Activated T-cell treated with anti-CD3 and anti-CD28 coated beads for 1 hour (primary cell): ENCODE measurements around the gene CFI.

Source experiments
- DNase-seq: peaks from one replicate; pipeline ENCODE4 v3.0.0-alpha.2; 2020; ENCODE audit warnings: low read depth

The CFI gene

DNA sequence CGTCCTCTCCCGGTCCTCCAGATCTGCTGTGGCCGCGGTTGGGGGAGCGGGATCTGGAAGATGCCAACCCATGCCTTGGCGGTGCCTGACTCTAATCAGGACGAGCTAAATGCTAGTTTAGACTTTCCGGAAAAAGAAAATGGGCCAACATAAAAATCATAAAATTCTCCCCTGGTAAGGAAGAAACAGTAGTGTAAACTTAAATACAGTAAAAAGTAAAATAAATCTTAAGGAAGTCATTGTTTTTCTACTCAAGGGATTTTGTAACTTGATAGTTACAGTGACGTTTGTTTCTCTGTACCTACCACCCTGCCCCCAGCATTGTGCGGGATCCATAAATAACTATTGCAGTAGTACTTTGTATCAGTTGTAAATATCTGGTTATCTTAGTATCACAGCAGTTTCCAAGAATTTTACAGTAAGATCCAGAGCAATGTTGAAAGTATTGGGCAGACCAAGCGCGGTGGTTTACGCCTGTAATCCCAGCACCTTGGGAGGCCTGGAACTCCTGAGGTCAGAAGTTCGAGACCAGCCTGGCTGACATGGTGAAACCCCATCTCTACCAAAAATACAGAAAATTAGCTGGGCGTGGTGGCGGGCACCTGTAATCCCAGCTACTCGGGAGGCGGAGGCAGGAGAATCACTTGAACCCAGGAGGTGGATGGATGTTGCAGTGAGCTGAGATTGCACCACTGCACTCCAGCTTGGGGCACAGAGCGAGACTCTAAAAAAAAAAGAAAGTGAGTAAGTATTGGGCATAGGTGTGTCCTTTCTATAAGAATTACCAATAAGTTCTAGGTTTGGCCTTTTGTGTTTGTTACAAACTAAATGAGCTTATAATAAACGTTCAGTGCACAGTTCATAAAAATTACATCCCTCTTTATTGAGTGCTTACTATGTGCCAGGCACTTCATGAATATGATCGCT is 70.9 kb downstream of the CFI start:
- DNase-seq: no peak

DNA sequence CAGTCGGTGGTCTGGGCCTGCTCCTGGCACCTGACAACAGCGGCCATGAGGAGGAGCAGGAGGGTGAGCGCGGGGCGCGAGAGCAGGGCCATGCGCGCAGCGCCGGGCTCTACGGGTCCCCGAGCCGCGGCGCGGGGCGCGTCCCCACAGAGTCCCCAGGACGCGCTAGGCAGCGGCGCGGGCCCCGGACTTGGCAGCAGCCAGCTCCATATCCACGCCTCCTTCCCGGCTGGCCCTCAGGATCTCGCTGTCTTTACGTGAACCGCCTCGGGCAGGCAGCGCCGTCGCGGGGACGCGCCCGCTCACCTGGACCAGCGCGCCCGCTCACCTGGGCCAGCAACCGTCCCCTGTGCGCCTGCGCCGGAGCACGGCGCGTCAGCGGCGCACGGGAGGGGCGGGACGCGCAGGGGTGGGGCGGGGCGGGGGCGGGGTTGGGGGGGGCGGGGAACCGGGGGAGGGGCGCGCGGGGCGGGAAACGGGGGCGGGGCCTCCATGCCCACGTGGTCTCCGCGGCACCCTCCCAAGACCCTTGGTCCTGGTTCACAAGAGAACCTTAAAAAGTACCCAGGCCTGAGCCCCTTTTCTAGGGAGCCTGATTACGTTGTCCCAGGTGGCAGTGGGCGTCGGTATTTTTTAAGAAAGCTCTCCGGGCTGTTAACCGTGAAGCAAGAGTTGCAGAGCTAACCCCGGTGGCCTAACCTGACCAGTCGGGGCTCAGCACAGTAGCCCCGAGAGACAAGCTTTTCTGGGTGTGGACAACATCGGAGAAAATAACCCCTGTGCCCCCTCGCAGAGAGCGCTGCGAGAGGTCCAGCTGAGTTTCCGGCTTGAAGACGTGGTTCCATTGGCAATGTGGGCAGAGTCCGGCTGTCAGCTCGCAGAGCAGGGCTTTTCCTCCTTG is 71.8 kb downstream of the CFI start, which contains the start of gene PLA2G12A:
Gene PLA2G12A (minus strand): TSS at position 353 of the 901 bp plus-strand sequence. CDS start 261 bp downstream, at position 92.
- peak; percentile 69 for DNase-seq

- no peak for DNase-seq
Observed at GRCh38 chr4:109729117-109729717, 72.6 kb downstream of the CFI start.

DNA sequence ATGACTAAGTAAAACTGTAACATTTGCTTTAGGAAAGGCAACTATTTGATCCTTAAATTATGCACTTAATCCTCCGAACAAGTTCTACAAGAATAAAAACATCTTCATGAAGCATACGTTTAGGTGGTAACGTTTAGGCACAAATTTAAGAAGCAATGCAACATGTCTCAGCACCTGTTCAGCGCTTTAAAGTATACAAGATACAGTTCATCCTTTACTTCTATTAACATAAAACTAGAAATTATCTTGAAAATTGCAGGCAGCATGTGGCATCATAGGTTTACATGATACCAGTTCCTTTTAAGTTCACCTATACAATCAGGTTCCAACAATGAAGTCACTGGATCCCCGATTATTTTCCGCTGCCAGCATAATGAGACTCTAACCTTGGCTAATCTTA is 73.4 kb downstream of the CFI start:
- no peak for DNase-seq

- no peak for DNase-seq
Observed at GRCh38 chr4:109723110-109723509, 78.7 kb downstream of the CFI start.

- DNase-seq: no peak
Observed at GRCh38 chr4:109722357-109722756, 79.4 kb downstream of the CFI start.

DNA sequence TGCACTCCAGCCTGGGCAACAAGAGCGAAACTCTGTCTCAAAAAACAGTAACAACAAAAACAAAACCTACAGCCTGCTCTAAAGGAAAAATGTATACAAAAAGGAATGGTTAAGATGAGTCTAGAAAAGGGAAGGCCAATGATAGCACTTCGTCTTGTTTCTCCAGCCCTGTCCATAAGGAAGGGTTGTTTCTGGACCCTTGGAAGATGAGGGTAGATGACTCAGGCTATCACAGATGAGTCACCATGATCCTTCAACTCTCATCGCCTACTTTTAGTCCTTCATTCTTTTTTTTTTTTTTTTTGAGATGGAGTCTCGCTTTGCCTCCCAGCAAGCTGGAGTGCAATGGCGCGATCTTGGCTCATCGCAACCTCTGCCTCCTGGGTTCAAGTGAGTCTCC is 80.8 kb downstream of the CFI start:
- no peak for DNase-seq

DNA sequence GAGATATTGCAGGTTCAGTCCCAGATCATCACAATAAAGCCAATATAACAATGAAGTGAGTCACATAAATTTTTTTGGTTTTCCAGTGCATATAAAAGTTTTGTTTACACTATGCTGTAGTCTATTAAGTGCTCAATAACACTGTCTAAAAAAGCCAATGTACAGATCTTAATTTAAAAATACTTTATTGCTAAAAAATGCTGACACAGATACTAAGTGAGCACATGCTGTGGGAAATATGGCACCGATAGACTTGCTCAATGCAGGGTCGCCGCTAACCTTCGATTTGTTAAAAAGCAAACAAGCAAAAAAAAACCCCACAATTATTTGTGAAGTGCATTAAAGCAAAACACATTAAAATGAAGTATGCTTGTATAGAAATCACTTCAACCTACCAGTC is 82.2 kb downstream of the CFI start:
- no peak for DNase-seq

DNA sequence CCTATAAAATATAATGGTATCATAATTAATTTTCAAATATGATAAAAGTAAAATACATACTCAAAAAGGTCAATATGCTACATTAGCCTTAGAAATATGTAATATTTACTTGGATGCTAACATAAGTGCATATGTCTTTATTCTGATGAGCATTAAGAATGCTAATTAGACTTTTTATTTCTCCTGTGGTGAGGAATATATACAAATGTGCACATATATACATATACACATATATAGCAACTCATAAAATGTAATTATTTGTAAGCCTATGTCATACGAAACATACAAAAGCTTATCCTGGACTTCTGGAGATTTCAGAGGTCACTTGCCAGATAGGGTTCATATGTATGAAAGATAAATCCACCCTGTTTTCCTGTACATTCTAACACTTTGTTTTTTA is 83.0 kb downstream of the CFI start:
- no peak for DNase-seq

GRCh38 chr4:109713500-109713899 is 88.3 kb downstream of the CFI start:
- DNase-seq: no peak

GRCh38 chr4:109708990-109709389 is 92.8 kb downstream of the CFI start:
- DNase-seq: no peak

DNA sequence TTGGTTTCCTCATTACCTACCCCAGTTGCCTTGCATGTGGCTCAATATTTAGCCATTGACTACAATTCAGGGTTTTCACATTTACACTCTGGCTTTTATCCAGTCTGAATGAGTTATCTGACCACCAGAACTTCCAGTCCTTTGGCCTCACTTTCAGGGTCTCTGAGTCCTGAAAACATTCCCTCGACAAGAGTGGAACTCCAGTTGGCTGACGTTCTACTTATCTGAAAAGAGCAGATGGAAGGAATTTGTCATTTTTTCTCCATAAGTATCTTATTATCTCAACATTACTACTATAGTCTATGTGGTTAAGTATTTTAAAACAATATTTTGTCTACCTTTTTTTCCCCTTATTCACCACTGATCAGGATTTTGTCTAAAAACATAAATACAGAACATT is 93.4 kb downstream of the CFI start:
- no peak for DNase-seq

DNA sequence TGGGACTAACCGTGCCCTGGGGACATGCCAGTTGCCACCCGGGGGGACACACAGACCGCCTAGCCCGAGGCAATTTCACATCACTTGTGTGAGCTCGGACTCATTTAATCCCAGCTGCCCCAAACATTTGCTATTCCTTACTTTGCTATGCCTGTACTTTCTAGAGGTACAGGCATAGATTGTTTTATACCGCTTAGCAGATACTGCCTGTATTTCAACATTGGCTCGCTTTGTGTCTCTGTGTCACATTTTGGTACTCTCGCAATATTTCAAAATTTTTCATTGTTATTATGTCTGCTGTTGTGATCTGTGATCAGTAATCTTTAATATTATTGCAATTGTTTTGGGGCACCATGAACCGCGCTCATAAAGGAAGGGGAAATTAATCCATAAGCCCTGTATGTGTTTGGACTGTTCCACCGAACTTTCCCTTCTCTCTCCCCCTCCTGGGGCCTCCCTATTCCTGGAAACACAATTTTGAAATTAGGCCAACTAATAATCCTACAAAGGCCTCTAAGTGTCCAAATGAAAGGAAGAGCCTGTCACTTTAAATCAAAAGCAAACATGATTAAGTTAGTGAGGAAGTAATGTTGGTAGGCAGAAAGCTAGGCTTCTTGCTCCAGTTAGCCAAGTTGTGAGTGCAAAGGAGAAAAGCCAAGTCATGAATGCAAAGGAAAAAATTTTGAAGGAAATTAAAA is 98.0 kb downstream of the CFI start:
- DNase-seq: no peak

- DNase-seq: peak; percentile 65
Observed at GRCh38 chr4:109702950-109703663, 98.7 kb downstream of the CFI start, which contains the start of gene CASP6. TSS of gene CASP6 (minus strand) at chr4:109703445. CDS start at chr4:109703395, 50 bp downstream.

DNA sequence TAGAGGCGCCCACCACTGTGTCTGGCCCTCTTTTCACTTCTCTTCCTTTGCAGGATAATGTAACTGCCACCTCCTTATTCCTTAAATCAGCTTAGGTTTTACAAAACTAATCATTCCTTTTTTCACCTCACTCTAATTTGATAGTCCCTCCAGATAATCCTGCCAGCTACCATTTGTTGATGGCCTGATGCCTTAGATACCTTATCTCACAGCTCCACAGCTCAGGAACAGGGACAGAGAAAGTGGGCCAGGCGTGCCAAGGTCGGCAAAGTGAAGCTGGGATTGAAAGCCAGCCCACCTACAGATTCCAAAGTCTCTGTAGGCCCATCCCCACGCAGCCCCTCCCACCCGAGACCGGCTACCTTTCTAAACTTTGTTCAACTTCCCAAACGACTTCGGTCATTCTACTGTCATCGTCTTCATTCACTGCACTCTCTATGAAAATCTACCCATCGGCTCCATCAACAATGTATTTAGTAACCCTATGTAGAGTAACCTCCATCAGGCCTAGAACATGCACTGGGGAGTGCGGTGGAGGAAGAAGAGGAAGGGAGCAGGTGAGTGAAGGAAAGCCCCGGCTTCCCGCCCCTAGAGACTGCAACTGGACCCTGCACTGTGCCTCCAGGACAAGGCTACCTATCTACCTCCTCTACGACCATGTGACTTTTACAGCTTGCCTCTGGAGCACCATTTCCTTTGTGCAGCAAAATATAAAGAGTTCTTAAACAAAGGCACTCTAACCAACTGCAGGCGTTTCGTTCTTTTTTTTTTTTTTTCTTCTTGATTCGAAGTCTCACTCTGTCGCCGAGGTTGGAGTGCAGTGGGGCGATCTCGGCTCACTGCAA is 100.0 kb downstream of the CFI start:
- DNase-seq: no peak

GRCh38 chr4:109699553-109700225 is 102.1 kb downstream of the CFI start:
- no peak for DNase-seq

- no peak for DNase-seq
Observed at GRCh38 chr4:109698656-109699055, 103.1 kb downstream of the CFI start.

GRCh38 chr4:109691411-109691920 is 110.3 kb downstream of the CFI start:
- no peak for DNase-seq
